GM21423 (cell line): ENCODE data around the gene C2orf49.
"Not testable (repeated sequence)": the region's sequence is repeated elsewhere in the genome, so short reads cannot be mapped to it uniquely, and the experiment has no call there.

Source experiments
- ATAC-seq: cut with Tn5 transposase; IDR thresholded peaks from one replicate; pipeline ENCODE4 v1.9.1; 2021; ENCODE audit warnings: mild to moderate bottlenecking, moderate library complexity; ENCODE audit not compliant: unreplicated experiment

The C2orf49 gene

DNA sequence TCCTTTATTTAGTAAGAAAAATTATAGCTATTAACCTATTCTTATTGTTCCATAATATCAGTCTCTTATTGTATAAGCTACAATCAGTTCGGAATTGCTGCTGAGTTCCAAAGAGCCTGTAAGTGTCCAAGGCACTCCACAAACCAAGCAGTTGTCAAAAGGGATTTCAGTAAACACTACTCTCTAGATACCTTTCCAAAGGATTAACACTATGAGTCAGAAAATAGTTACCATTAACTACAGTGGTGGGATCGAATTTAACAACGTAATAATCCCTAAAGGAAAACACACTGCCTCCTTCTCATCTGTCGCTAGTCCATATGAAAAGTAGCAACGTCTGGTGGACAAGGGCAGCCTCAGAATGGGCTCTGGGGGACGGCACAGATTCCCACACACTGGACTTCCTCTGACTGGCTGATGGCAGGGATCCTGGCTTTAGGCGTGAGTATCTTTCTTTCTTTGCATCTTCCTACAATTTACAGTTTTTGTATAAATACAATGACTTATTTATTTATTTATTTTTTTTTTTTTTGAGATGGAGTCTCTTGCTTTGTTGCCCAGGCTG lies 16.6 kb upstream of the C2orf49 start:
- ATAC-seq = no peak

DNA sequence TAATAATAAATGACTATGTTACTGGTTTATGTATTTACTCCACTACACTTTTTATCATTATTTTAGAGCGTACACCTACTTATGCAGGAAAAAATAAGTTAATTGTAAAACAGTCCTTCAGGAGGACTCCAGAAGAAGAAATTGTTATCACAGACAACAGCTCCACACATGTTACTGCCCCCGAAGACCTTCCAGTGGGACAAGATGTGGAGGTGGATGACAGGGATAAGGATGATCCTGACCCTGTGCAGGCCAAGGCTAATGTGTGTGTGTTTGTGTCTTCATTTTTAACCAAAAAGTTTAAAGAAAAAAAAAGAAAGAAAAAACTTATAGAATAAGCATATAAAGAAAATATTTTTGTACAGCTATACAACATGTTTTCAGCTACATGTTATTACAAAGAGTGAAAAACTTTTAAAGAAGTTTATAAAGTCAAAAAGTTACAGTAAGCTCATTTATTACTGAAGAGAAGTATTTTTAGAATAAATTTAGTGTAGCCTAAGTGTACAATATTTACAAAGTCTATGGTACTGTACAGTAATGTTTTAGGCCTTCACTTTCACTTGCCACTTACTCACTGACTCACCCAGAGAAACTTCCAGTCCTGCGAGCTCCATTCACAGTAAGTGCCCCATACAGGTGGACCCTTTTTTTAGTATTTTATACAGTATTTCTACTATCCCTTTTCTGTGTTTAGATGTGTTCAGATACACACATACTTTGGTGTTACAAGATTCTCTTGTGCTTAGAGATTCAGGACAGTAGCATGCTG lies 15.3 kb upstream of the C2orf49 start:
- ATAC-seq = no peak

DNA sequence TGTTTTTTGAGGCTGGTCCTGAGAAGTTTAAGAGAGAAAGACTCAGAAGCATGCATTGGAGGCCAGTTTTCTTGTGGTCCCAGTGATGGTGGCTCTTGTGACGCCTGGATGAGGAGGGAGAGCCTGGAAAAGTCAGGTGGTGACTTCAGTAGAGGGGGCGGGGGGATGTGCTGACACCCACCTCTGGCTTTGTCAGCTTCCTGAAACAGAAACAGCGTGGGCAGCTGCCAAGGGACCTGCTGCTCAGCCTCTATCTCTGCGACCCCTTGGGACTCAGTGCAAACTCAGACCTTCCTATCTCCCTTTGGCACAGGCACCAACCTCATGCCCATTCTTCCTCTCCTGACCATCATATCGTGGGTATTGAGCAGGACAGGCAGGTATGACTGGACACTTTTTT lies 14.2 kb upstream of the C2orf49 start:
- ATAC-seq = no peak

DNA sequence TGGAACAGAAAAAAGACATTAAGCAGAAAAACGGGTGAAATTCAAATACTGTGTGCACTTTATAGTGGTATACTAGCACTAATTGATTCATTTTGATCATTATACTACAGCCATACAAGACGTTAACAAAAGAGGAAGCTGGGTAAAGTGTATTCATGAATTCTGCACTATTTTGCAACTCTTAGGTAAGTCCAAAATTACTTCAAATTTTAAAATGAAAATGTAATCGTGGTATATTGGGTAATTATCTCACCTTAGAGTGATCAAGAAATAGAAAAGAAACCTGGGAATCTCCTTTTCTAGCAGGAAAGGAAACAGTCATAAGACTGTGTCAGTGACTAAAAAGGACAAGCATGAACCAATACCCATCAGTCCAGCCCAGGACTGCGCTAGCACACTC lies 13.2 kb upstream of the C2orf49 start:
- no peak for ATAC-seq

DNA sequence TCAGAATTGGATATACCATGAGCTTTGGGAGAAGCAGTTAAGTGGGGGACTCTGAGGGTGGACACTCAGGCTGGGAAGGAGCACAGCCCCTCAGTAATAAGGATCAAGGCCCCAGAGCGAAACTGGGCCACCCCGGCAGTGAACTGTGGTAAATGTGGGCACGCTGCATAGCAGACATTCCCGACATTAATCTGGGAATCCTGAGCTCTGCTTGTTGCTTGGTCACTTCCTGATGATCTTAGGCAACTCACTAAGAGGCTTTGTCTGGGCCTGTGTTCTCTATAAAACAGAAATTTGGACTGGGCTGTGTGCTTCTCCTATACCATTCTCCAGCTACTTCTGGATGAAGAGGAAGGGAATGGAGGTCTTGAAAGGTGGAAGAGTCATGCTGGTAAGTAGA lies 12.6 kb upstream of the C2orf49 start:
- ATAC-seq = no peak

DNA sequence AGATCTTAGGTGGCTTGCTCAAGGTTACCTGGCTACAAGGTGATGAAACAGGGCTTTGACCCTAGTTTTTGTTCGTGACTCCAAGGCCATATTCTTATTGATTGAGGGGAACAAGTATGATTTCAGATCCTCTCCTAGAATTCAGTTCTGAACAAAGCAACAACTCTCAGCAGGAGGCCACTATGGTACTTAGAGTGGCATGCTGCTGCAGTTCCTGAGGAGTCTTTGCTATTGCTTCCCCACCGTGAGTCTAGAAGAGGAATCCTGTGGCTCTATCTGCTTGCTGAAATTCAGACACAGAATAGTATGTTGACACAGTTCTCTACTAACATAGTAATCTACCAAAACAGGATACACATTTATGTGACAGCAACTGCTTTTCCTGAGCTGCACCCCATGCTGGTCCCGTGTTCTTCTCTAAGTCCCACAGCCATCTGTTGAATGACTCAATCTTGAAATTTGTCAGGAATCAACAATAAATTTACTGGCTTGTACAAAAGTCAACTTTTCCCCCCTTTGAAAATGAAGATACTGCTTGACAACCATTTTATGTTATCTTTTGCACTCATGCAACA lies 11.9 kb upstream of the C2orf49 start:
- no peak for ATAC-seq

DNA sequence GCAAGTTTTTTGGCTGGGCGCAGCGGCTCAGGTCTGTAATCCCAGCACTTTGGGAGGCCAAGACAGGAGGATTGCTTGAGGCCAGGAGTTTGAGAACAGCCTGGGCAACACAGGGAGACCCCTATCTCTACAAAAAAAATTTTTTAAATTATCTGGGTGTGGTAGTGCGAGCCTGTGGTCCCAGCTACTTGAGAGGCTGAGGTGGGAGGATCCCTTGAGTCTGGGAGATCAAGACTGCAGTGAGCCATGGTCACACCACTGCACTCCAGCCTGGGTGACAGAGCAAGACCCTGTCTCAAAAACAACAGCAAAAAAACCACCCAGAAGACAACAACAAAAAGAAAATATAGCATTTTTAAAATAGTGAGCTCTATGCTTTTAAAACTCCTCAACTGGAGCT lies 10.1 kb upstream of the C2orf49 start:
- not testable (repeated sequence) for ATAC-seq

DNA sequence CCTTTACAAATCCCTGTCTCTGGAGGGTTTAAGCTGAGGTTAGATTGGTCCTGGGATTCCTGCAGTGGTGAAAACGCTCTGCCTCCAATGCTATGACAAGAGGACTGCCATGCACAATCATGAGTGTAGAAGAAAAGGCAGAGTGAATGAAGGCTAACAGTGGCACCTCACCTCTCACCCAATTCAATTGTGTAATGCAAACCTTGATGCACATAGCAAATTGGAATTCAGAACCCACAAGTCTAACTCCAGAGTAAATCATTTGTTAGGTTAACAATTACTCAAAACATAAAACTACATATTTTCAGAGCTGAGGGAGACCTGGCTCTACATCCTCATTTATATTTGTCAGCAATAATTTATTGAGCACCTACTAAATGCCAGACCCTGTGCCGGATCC lies 9.7 kb upstream of the C2orf49 start:
- no peak for ATAC-seq

DNA sequence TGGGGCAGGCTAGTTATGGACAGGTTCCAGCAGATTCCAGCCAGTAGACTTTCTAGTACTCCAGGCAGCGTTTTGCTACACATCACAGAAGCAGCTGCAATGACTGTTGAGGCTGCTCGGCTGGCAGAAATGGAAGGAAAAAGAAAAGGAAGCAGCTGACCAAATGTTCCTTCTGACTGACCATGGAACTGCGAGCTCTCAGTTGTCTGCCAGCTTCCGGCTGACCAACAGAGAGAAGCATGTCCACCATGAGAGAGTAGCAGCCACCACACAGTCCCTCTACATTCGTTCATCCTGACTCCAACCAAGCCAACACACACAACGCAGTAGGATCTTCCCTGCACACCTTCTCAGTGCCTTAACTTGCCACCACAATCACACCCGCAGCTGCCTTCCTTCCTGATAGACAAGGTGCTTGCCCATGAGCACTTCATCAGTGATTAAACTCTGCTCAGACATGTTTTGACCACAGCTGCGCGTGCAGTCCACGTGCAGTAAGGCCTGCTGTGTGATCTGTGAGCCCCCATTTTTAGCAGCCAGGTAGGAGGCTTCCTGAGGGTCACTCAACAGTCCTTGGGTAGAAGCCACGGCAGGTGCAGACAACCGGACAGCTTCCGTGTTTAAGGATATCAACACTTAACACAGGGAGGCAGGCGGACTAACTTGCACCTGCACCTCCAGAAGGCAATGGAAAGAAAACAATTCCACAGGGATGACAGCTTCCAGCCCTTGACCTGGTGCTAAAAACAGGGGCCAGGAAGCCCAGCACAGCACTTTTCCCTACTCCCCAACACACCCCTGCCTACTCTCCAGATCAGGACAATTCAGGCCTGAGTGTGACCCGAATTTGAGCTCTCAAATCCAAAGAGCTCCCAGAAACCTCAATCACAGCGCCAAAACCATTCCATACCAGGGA lies 8.8 kb upstream of the C2orf49 start:
- ATAC-seq = no peak

DNA sequence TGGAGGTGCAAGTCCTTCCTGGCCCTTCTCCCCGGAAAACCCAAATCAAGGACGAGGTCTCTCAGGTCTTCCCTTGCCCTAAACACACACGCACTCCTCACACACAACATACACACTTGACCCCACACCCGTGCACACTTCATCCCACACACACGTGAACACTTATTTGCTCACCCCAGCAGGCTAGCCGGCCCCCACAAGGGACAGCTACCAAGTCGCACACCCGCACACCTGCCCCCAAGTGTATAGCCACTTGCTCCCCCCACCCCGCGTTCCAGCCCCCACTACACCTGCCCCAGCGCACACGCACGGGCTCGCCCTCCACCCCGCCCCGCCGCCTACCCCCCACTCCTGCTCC lies 8.2 kb upstream of the C2orf49 start:
- ATAC-seq = no peak

DNA sequence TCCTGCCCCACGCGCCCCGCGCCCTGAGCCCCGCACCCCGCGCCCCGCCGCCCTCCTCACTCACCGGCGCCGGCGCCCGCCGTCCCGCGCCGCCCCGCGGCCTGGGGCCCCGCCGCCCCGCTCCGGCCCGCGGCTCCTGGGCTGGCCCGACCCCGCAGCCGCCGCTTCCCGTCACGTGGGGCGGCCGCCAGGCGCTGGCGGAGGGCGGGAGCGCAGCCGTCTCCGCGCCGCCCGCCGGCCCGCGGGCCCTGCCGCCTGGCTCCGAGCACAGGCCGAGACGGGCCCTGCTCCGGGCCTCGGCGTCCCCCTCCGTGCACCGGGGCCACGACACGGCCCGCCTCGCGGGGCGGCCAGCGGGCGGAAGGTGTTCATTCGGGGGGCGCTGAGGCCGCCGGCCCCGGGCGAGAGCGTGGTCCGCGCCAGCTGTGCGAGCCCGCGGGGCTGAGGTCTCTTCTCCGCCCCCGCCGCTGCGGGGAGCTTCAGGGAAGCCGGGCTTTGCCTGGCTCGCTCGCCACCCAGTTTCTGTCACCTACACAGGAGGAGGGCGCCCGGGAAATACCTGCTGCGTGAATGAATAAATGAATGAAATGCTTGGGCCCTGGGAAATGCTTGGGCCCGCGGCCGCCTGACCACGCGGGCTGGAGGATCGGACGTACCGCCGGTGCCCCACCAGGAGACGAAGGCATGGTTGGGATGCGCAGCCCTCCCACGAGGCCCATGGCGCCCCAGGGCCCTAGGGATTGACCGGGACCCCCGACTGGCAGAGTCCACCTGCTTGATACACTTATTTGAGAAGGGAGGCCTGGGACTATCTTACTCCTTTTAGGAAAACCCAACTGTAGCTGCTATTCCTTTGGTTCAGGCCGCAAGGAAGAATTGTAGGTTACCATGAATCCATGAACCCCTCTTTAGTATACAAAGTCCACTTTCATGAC lies 7.5 kb upstream of the C2orf49 start, which contains the start of gene TGFBRAP1:
Gene TGFBRAP1 (minus strand): TSS at position 175 of the 935 bp plus-strand sequence. CDS start 21,434 bp downstream, outside the sequence.
- ATAC-seq = peak; percentile 74

DNA sequence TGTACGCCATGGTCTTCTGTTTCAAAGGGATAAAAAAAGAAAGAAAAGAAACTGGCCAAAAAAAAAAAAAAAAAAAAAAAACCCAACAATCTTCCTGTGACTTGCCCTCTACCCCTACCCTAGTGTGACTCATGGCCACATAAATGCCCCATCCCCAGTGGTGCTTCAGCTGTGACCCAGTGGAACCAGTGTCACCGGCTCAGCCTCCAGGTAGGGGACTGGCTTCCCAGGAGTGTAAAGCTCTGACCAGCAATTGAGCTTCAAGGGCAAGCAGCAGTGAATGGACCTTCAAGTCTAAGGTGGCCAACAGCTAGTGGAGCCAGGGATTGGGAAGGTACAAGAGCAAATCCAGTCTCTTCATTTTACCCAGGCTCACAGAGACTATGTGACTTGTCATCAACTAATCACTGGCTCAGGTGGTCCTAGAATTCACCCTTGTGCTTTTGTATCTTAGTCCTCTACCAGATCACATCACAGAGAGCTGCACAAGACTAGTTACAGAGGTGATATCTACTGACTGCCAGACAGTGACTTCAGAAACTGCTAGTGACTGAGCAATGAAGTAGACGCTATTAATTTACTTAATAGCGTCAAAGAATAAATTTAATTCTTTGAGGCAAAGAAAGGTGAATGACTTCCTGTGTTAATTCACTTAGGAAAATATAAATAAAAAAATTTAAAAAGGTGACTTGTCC lies 6.5 kb upstream of the C2orf49 start:
- no peak for ATAC-seq

DNA sequence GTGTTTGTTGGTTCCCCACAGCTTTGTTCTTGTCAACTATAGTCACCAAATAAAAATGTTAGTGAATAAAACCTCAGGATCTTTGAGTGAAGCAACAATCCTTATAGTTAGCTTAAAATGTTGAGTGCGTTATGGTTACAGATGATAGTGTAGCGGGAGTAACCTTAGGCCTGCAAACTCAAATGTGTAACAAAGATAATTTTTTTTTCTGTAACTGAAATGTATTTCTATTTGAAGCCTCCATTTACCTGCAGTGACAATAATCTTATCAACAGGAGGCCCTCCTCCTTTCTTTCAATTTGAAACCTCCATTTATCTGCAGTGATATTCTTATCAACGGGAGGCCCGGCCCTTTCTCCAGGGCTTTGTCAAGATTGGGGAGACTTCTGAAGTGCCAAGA lies 3.1 kb upstream of the C2orf49 start:
- no peak for ATAC-seq

DNA sequence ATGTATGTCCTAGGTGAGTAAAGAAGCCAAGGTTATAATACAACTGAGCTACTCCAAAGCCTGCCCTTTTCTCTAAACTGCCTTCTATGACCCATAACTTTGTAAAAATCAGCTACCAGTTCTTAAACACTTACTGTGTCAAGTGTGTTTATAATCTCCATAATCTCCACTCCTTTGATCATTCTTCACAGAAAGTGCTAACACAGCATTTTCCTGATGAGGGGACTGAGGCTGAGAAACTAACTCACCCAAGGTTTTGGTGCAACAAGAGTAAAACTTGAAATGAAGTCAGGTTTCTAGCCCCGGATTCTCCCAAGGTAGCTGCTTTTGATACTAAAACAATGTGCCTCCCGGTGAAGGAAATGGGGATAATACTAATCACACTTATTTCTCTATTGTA lies 1.9 kb upstream of the C2orf49 start:
- no peak for ATAC-seq

DNA sequence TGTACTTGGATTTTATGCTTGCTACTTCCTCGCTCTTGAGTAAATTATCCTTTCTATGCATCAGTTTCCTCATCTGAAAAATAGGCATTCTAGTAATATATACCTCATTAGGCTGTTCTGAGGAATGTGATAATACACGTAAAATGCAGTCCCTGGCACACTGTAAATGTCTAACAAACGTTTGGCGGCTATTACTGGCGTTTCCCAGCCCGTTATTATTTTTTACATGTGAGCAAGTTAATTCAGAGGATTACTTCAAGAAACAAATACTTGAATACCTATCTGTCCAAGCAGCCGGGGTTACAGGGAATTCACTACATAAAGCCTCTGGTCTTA lies 586 bp upstream of the C2orf49 start:
- no peak for ATAC-seq

DNA sequence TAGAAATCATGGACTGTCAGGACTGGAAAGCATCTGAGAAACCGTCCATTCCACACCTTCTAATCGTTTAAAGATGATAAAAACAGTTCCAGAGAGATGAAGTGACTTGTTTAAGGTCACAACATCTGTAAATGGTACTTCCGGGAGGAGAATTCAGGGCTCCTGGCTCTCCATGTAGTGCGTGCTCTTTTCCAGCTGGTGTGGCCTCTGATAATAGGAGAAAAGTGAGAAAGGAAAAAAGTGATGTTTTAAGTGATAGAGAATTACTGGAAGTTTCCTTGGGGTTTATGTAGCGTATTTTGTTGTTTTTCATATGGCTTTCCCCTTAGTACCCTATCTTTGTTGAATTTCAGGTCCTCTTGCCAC lies 663 bp downstream of the C2orf49 start:
- ATAC-seq = peak; percentile 19

DNA sequence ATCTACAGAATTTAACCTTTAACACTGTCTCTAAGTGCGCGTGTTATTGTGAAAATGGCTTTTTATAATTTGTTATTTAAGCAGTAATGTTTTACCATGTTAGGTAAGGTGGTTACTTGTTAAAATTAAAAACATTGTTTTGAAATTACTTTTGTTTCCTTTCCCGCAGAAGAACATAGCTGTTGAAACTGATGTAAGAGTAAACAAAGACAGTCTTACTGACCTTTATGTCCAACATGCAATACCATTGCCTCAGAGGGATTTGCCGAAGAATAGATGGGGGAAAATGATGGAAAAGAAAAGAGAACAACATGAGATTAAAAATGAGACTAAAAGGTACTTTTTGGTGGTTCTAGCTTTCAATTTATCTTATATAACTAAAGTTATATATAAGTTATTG lies 2.1 kb downstream of the C2orf49 start:
- ATAC-seq = no peak

DNA sequence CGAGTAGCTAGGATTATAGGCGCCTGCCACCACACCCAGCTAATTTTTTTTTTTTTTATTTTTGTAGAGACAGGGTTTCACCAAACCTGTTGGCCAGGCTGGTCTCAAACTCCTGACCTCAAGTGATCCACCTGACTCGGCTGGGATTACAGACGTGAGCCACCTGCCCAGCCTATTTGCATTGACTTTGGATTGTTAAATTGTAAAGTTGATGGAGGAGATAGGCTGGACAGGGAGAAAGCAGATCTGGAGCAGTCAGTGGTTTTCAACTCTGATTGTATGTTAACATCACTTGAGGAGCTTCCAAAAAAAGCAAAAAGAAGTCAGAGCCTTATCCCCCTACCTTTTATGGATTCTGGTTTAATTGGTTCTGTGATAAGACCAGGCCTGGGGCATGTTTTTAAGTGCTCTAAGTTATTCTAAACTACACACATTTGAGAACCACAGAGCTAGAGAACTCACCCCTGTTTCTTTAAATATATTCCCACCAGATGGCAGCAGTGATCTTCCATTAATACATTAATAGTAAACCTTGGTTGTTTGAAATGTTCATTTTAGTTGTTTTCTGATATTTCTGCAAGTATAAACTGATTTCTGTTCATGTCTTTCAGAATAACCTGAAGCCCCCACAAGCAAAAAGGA lies 7.5 kb downstream of the C2orf49 start:
- ATAC-seq = no peak

DNA sequence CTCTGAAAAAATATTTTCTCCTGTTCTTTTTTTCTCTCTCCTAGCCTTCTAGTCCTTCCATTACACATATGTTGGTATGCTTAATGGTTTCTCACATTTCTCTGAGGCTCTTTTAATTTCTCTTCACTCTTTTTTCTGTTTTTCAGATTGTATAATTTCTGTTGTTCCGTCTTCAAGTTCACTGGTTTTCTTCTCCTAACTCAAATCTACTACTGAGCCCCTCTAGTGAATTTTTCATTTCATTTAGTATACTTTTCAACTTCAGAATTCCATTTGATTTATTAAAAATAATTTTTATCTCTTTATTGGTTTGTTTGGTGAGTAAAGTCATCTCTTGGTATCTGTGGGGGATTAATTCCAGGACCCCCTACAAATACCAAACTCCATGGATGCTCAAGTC lies 19.8 kb downstream of the C2orf49 start:
- ATAC-seq = no peak
